ENCODE results near the gene CPSF7.
"Not testable (repeated sequence)": the region's sequence is repeated elsewhere in the genome, so short reads cannot be mapped to it uniquely, and the experiment has no call there.

CPSF7 gene

DNA sequence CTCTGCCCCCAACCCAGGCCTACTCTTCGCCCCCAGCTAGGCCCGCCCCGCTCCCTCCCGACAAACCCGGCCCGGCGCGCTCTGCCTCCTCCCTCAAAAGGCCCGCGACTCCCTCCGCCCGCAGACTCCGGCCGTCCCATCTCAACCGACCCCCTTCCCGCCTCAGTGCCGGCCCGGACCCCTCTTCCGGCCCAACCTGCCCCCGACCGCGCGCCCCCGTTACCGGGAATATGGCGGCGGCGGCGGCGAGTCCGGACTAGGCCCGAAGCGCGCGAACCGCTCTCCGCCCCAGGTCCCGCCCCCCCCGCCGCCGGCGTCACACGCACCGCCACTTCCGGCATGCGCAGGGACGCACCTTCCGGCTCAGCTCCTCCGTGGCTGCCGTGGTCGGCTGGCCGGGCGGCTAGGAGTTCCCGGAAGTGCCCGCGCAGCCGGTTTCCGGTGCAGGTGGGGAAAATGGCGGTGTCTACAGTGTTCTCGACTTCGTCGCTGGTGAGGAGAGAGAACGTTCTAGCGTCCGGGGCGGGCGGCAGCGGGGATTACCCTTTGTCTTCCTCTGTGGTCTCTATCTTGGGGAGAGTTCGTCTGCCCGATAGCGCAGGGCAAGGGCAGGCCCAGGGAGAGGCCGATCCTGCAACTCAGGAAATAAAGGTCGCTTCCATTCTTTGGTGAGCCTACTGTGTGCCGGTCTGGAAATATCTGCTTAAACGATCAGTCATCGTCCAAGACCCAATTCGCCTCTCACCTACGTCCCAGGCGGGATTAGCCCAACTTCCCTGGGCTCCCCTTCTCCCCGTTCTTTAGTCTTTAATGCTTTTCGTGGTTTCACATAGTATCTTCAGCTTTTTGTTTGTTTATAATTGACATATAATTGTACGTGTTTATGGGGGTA is at the start of gene CPSF7, which contains the start of gene SDHAF2:
CPSF7 (minus strand) TSS at position 285 of the 892 bp plus-strand sequence. CDS start 740 bp downstream, outside the sequence.
SDHAF2 (plus strand) TSS at position 434 of the 892 bp plus-strand sequence; CDS start at position 457, 23 bp downstream.
- DNase-seq, result peak; percentile 76 to 99 (median 94)

DNA sequence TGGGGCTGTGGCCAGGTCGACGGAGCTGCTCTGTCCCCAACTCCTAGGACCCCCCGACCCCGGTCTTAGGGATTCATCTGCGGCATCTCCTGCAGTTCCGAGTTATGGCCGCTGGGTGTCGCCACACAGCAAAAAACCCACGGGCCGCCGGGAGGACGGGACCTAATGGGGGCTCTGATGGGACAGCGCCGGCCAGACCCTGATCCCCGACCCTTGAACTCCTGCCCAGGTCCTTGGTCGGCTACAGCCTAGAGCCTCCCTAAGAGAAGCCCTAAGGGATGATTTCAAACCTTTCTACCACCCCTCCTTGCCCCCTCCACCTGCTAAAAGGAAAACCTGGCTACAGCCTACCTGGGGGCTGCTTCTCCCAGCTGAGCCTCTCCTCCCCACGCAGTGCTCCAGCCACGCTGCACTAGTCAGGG is 48.0 kb upstream of the CPSF7 start:
- DNase-seq, result peak in 18 of 56 donors; percentile 7 to 66 (median 23)

DNA sequence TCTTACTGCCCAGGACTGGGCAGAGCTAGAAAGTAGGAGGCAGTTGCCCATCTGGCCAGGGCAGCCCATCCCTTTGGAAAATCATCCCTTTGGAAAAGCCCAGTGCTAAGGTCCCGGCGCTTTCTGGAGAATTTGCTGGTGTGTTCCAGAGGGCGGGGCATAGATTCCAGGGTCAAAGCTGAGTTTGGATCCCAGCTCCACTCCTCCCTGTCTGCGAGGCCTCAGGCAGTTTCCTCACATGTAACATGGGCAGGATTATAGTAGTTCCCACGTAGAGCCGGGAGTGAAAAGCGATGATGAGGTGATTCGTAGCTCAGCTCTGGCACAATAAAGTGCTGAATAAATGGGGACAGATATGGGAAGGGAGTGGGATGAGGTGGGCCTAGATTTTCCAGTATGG is 47.4 kb upstream of the CPSF7 start:
- DNase-seq, result no peak

DNA sequence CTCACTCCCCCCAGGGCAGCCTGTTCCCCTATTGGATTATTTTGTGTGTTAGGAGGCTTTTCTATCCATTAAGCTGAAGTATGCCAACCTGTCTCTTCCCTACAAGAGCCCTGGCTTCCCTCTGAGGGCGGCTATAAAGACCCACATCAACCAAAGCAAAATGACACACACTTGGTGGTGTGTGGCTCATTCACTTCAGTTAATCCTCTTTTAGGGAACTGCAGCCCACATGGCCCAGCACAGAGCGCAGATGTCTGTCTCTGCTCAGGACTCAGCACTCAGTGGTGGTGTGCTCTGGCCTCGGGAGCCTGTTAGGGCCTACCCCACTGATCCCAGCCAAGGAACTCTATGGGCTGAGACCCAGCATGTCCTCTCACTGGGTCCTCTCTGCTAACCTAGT is 46.6 kb upstream of the CPSF7 start:
- no peak for DNase-seq

DNA sequence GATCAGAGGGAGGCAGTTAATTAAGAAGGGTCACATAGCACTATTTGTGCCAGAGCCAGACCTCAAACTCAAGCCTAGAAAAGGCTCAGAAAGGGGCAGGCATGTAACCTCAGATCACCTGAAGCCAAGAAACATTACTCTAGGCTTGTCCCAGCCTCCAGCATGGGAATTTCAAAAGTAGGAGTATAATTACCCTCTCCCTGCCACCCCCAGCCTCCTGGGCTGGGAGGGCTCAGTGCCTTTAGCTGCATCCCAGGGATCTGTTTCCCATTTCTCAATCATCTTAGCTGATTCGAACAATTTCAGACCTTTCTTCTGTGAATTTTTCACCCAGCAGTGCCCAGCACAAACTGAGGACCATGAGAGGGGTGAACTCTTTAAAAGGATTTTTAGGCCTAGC is 45.7 kb upstream of the CPSF7 start:
- DNase-seq, result no peak

DNA sequence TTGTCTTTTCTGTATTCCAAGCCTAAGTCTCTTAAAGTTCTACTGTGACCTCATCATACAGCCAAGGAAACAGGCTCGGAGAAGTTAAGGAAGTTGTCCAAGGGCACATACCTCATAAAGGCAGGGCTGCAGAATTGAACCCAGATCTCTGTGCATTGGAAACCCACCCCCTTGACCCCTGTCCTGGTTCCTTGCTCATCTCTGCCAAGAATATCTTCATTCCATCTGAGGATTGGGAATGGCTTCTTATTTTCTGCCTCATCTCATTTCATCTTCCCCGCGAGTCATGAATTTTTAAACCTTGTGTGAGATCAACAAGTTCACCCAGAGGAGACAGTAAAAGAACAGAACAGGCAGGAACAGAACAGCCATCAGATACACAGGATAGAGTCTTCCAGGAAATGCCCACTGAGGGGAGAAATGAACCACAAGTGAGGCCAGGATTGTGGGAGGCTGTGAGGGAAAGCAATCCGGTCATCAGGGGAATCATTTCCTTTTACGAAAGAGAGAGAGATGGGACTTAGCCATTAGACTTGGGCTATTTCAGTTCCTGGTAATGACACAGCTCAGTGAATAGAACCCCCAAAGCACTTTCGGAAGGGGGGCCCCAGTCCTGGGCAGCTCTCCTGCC is 44.4 kb upstream of the CPSF7 start:
- DNase-seq, result no peak

DNA sequence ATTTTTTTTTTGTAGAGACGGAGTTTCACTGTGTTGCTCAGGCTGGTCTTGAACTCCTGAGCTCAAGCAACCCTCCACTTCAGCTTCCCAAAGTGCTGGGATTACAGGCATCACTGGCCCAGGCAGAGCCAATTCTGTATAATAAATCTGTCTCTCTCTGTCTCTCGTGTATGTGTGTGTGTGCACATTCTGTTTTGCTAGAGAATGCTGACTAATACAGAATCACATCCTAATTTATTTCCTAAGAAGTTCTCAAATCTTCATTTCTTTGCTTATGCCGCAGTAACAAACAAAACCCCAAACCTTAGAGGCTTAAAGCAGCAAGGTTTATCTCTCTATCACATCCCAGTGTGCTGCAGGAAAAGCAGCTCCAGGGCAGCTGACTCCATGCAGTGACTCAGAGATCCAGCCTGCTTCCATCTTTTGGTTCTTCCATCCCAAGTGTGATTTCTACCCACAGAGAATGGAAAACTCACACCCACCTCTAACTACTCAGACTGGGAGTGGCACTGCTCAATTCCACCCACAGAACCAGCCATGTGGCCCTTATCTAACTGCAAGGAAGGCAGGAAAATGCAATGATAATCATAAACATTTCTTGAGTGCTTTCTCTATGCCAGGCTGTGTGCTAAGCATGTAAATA is 43.7 kb upstream of the CPSF7 start:
- peak in 10 of 56 donors; percentile 9 to 62 (median 28) for DNase-seq

DNA sequence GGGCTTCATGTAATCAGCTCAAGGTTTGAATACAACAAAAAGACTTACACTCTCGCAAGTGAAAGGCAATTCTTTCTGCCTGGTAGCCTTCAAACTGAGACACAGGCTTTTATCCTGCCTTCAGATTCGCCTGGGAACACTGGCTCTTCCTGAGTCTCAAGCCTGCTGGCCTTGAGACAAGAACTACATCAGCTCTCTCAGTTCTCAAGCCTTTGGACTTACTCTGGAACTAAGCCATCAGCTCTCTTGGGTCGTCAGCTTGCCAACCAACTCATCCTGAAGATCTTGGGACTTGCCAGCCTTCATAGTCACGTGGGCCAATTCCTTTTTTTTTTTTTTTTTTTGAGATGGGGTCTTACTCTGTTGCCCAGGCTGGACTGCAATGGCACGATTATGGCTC is 43.1 kb upstream of the CPSF7 start:
- peak in 13 of 56 donors; percentile 17 to 59 (median 47) for DNase-seq

- no peak for DNase-seq
These were observed 42.5 kb upstream of the CPSF7 start for GRCh38 chr11:61472282-61472681.

DNA sequence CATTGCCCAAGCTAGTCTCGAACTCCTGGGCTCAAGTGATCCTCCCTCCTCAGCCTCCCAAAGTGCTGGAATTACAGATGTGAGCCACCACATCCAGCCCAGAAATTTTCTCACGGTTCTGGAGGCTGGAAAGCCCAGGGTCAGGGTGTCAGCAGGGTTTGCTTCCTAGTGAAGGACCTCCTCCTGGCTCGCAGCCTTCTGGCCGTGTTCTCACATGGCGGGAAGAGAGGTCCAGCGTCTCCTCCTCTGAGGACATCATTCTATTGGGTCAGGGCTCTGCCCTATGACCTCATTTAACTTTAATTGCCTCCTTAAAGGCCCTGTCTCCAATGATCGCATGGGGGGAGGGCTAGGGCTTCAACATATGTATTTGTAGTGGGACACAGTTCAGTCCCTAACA is 38.2 kb upstream of the CPSF7 start:
- no peak for DNase-seq

GRCh38 chr11:61467602-61468001 is 37.8 kb upstream of the CPSF7 start:
- DNase-seq, result not testable (repeated sequence)

DNA sequence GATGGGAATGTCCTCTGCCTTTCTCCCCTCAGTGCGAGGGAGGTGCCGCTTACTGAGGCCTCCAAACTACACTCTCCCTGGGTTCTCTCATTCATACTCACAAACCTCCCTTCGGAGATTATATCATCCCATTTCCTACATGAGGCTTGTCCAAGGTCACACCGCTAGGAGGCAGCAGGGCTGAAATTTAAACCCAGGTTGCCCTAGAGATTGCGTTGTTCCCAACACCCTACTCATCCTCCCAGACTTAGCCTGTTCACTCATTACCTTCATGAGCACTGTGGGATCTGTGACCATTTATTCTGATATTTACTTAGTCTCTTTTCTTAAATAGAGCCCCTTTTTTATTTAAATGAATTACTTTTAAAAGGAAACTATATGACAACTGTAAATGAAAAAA is 31.2 kb upstream of the CPSF7 start:
- DNase-seq, result no peak

- peak in 6 of 56 donors; percentile 24 to 47 (median 30) for DNase-seq
These were observed 30.7 kb upstream of the CPSF7 start for GRCh38 chr11:61460474-61460881.

DNA sequence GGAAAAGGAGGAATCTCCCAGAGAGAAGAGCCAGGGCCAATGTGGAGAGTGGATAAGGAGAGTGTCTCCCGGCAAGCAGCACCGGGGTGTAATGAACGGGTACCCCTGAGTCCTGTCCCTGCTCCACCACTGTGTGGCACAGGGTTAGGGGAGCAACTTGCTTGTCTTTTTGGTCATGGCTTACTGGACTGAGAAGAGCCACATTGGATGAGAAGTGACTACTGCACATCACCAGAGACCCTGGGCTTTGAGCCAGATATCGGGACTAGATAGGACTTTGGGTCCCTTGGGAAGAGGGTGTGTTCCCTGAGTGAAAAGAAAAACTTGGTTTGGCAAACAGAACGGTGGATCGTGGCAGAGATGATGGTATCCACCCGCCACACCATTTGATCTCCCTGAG is 24.7 kb upstream of the CPSF7 start:
- no peak for DNase-seq

DNA sequence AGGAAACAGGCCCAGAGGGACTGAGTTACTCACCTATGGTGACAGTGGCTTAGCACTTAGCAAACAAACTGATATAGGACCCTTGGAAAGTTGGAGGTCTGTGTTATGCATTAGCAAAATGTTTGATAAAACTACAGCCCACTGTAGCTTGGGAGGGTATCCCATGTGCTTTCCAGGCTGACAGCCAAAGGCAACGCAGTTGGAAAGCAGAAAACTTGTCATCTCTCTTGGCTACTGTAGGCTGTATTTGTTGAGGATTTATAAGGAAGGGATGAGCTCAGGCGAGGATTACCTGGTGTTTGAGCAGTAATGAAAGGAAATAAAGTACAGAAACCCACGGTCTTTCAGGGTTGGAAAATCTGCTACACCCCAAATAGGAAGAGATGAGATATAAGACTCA is 23.9 kb upstream of the CPSF7 start:
- peak in 1 of 56 donors; percentile 8 for DNase-seq

- no peak for DNase-seq
These were observed 23.1 kb upstream of the CPSF7 start for GRCh38 chr11:61452825-61453224.

GRCh38 chr11:61448552-61448927 is 18.8 kb upstream of the CPSF7 start:
- DNase-seq, result peak in 1 of 56 donors; percentile 11

DNA sequence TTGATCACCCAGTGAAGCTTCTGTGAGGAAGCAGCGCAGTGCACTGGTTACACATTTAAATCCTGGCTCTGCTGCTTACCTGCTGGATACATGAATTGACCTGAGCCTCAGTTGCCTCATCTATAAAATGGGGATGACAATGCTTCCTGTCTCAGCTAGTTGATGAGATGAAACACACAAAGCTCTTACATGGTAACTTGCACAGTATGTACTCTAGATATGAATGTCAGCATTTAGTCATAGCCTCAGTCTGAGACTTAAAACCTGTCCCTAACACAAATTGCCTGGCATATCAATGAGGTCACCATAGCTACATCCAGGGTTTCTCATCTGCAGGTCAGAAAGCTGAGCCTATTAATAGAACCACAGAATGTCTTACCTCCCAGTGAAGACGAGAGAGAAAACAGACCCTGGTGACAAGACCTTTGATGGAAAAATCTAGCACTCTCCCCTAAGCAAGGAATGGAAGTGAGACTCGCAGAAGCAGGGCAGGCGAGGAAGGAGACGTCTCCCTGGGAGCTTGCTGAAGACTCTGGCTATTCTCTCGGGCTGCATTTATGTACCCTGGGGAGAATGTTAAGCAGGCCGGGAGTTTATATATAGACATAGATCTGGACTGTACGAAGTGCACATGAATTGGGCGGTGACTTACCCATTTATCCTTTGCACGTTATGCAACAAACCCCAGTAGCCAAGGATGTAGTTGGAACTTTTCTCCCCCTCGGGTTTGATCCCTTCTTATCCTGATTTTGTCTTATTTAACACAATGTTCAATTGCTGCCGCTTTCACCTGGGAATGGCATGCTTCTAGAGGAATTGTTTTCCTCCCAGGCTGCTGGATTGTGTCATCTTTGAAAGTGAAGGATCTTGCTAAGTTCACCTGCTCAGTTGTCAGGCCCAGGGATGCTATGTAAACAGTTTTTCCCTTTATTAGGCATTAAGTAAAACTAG is 18.1 kb upstream of the CPSF7 start:
- DNase-seq, result no peak

GRCh38 chr11:61446211-61446651 is 16.5 kb upstream of the CPSF7 start:
- peak in 55 of 56 donors; percentile 15 to 92 (median 79) for DNase-seq

DNA sequence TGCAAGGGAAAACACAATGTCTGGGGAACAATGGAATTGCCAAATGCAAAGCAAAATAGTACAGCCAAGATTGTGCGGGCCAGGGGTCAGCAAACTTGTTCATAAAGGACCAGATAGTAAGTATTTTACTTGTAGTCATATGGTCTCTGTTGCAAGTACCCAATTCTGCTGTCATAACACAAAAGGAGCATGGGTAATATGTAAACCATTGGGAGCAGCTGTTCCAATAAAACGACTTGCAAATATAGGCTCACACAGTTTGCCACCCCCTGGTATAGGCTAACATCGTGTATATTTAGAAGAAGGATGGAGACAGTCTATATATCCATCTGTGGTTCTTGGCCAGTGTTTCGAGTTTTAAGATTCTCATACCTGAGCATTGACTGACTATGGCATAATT is 15.7 kb upstream of the CPSF7 start:
- no peak for DNase-seq

DNA sequence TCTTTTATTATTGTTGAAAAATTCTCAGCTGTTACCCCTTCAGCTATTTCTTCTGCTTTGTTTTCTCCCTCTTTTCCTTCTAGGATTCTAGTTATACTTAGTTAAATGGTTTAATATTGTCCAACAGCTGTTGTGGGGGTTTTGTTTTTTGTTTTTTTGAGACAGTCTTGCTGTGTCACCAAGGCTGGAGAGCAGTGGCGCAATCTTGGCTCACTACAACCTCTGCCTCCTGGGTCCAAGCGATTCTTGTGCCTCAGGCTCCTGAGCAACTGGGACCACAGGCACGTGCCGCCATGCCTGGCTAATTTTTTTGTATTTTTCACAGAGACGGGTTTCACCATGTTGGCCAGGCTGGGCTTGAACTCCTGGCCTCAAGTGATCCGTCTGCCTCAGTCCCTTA is 12.8 kb upstream of the CPSF7 start:
- peak in 1 of 56 donors; percentile 24 for DNase-seq
